ENCODE data around the gene MEGF10.
A peak's percentile ranks its signal among the peaks of the same experiment; 100 is the strongest.
"Not testable (repeated sequence)": the region's sequence is repeated elsewhere in the genome, so short reads cannot be mapped to it uniquely, and the experiment has no call there.

The MEGF10 gene

DNA sequence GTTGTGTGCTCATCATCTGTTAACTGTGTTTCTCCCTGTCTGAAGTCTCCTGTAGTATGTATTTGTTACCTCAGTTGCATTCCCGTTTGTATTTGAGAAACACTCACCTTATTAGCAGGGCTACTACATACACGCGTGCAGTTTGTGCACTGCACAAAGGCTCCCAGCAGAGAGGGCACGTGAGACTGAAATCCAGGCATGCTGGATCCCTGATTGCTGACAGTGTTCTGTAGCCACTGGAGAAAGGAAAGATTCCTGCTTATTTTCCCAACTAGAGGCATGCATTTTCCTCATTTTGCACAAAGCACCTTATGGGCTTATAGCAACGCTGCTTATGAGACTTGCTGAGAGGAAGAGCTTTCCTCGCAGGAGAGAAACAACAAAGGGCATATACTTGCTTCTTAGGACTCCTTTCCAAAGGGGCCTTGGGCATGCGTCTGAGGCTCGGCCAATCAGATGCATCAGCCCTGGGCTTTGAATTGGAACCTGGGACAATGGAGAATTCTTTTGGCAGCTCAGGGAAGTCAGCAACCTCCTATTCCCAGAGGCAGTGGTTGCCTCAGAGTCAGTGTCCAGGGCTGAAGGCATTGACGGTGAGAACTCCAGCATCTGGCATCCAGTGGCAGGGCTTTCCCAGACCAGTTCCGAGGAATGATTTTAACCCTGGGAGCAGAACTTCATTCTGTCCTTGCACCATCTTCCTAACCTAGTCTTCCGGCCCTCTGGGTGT, 9.9 kb upstream of the MEGF10 start:
- H3K27ac ChIP-seq (ENCODE audit: insufficient read depth, low read depth, low read length, poor library complexity, severe bottlenecking), result no peak overlapping the region
- H3K4me1 ChIP-seq (ENCODE audit: control insufficient read depth, insufficient read depth, low read length), result peaks cover 4% of the 10 kb centered on the region
- H3K36me3 ChIP-seq (ENCODE audit: control insufficient read depth, insufficient read depth, low read length), result no peaks in the 10 kb centered on the region
- H3K9me3 ChIP-seq (ENCODE audit: control insufficient read depth, low read length), result no peaks in the 10 kb centered on the region
- no peaks in the 10 kb centered on the region for H3K27me3 ChIP-seq (ENCODE audit: control insufficient read depth, insufficient read depth, low read length, poor library complexity, severe bottlenecking)
- WGBS, 2 experiments, result 75 to 78% methylated on average over 11 of the region's 11 CpGs
- no peak overlapping the region for H3K4me3 ChIP-seq (ENCODE audit: insufficient read depth, low read depth, low read length)

DNA sequence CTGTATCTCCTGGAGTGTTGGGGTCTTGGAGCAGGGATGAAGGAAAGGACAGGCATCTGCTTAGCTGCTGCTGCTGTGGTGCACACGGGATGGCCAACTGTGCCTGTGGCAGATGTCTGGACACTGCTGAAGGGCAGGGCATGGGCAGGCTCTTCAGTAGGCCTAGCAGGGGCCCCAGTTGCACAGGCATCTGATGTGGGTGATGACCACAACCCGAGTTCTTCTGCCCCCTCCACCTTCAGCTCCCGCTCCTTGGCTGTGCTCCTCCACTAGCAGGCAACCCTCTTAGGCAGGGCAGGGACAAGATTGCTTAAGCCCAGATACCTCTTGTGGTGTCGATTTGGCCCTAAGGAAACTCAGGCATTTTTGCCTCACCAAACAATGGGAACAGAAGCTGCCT, 9.0 kb upstream of the MEGF10 start:
- 90 to 93% methylated on average over 4 of the region's 4 CpGs for WGBS, 2 experiments
- H3K4me1 ChIP-seq (ENCODE audit: control insufficient read depth, insufficient read depth, low read length), result peaks cover 4% of the 10 kb centered on the region
- no peaks in the 10 kb centered on the region for H3K9me3 ChIP-seq (ENCODE audit: control insufficient read depth, low read length)
- no peak overlapping the region for H3K4me3 ChIP-seq (ENCODE audit: insufficient read depth, low read depth, low read length)
- no peak overlapping the region for H3K27ac ChIP-seq (ENCODE audit: insufficient read depth, low read depth, low read length, poor library complexity, severe bottlenecking)
- no peaks in the 10 kb centered on the region for H3K27me3 ChIP-seq (ENCODE audit: control insufficient read depth, insufficient read depth, low read length, poor library complexity, severe bottlenecking)
- no peaks in the 10 kb centered on the region for H3K36me3 ChIP-seq (ENCODE audit: control insufficient read depth, insufficient read depth, low read length)

DNA sequence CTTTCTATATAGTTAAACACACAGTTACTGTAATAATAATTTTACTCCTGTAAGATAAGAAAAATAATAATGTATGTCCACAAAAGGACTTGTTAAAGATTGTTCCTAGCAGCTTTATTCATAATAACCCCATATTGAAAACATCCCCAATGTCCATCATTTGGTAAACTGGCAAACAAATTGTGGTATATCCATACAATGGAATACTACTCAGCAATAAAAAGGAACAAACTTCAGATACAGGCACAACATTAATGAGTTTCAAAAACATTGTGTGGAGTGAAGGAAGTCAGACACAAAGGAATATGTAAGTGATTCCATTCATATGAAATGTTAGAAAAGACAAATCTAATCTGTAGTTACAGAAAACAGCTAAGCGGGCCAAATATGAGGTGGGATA, 1.9 kb upstream of the MEGF10 start:
- Histone ChIP-seq H3K27me3 (ENCODE audit: control insufficient read depth, insufficient read depth, low read length, poor library complexity, severe bottlenecking) (peaks cover 16% of the 10 kb centered on the region), H3K4me3 (ENCODE audit: insufficient read depth, low read depth, low read length) (no peak overlapping the region), H3K9me3 (ENCODE audit: control insufficient read depth, low read length) (no peaks in the 10 kb centered on the region), H3K27ac (ENCODE audit: insufficient read depth, low read depth, low read length, poor library complexity, severe bottlenecking) (no peak overlapping the region), H3K36me3 (ENCODE audit: control insufficient read depth, insufficient read depth, low read length) (no peaks in the 10 kb centered on the region), H3K4me1 (ENCODE audit: control insufficient read depth, insufficient read depth, low read length) (no peaks in the 10 kb centered on the region)
- WGBS, 2 experiments, result 100% methylated on average over 1 of the region's 1 CpG

DNA sequence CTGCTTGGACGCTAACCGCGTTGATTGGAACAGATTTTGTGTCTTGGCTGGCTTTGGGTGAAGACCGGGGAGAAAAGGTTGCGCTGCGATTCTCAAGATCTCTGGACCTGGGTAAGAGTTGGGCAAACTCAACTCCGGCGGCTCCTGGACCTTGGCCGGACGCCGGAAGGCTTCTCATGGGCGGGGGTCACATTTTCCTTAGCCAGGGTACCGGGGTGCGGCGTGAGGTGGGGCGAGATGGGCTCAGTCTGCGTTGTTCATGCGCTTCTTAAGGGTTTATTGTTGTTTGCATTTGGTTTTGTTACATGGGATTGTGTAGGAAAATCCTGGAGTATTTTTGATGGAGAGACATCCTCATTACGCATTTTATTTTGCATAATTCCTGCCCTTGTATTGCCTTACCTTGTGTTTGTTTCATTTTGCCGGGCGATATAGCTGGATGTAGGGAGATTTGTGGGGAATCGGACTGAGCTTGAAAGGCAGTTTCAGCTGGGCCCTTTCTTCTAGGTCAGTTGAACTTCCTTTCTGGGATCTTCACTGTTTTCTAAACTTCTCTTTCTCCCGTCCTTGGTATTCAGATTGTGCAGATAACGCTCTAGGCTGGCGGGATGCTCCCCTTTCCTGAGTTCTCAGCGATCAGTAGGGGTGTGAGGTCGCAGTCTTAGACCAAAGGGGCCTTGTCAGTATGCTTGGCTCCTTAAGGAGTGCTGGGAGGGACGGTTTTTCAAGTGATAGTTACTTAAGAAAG, 524 bp downstream of the MEGF10 start:
- H3K36me3 ChIP-seq (ENCODE audit: control insufficient read depth, insufficient read depth, low read length), result no peaks in the 10 kb centered on the region
- H3K9me3 ChIP-seq (ENCODE audit: control insufficient read depth, low read length), result no peaks in the 10 kb centered on the region
- H3K4me3 ChIP-seq (ENCODE audit: insufficient read depth, low read depth, low read length), result peak overlapping the region; percentile 67
- no peak overlapping the region for H3K27ac ChIP-seq (ENCODE audit: insufficient read depth, low read depth, low read length, poor library complexity, severe bottlenecking)
- WGBS, 2 experiments, result 2% methylated on average over 27 to 28 of the region's 28 CpGs
- no peaks in the 10 kb centered on the region for H3K4me1 ChIP-seq (ENCODE audit: control insufficient read depth, insufficient read depth, low read length)
- H3K27me3 ChIP-seq (ENCODE audit: control insufficient read depth, insufficient read depth, low read length, poor library complexity, severe bottlenecking), result peaks cover 16% of the 10 kb centered on the region

DNA sequence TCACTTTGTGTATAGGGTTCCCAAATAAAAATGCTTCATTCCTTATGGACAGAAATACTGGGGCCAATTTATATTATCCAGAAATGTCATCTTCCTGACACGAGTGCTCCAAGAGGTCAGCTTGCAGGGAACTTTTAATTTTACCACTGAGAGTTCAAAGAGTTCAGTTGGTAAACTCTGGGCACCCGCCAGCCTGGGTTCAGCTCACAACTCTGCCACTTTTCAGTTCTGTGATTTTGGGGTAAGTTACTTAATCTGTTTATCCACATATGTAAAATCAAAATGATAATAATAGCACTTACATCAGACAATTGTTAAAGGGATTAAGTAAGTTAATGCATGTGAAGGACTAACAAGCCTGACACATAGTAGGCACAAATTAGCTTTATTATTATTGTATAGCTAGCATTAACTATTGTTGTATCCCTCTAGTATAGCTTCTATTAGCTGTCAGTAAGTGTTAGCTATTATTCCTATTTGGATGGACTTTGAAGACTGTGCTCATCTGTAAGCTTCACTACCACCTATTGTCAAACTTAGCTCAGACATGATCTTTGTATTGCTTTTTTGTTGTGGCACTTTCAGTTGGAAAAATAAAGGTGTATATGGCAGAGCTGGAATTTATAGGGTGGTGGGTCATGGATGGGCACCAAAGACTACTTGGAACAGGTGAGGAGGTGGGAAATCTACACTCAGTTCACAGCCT, 1.6 kb downstream of the MEGF10 start:
- WGBS, 2 experiments, result 81 to 87% methylated on average over 2 of the region's 2 CpGs

DNA sequence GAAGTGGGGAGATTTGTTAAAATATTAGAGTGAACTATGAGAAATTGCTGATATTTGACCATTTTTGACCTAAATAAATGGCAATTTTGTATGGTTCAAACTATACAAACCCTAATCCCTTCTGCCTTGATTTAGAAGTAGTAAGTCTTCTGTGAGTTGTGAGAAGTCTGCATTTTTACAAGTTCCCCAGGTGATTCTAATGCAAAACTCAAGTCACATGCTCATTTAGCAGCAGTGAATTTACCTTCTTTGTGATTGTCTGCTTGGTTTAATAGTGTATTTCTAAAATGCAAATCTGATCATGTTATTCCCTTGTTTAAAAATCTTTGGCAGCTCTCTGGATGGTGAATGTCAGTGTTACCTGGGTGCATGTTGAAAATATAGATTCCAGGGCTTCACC, 2.8 kb downstream of the MEGF10 start:
- Histone ChIP-seq H3K4me3 (ENCODE audit: insufficient read depth, low read depth, low read length) (no peak overlapping the region), H3K9me3 (ENCODE audit: control insufficient read depth, low read length) (no peaks in the 10 kb centered on the region), H3K27ac (ENCODE audit: insufficient read depth, low read depth, low read length, poor library complexity, severe bottlenecking) (no peak overlapping the region), H3K36me3 (ENCODE audit: control insufficient read depth, insufficient read depth, low read length) (no peaks in the 10 kb centered on the region), H3K27me3 (ENCODE audit: control insufficient read depth, insufficient read depth, low read length, poor library complexity, severe bottlenecking) (peaks cover 16% of the 10 kb centered on the region), H3K4me1 (ENCODE audit: control insufficient read depth, insufficient read depth, low read length) (no peaks in the 10 kb centered on the region)

More for the DNA sequence above, 1.6 kb downstream of the MEGF10 start:
- Histone ChIP-seq H3K27ac (ENCODE audit: insufficient read depth, low read depth, low read length, poor library complexity, severe bottlenecking) (no peak overlapping the region), H3K9me3 (ENCODE audit: control insufficient read depth, low read length) (no peaks in the 10 kb centered on the region), H3K4me3 (ENCODE audit: insufficient read depth, low read depth, low read length) (no peak overlapping the region), H3K36me3 (ENCODE audit: control insufficient read depth, insufficient read depth, low read length) (no peaks in the 10 kb centered on the region), H3K27me3 (ENCODE audit: control insufficient read depth, insufficient read depth, low read length, poor library complexity, severe bottlenecking) (peaks cover 16% of the 10 kb centered on the region), H3K4me1 (ENCODE audit: control insufficient read depth, insufficient read depth, low read length) (no peaks in the 10 kb centered on the region)

DNA sequence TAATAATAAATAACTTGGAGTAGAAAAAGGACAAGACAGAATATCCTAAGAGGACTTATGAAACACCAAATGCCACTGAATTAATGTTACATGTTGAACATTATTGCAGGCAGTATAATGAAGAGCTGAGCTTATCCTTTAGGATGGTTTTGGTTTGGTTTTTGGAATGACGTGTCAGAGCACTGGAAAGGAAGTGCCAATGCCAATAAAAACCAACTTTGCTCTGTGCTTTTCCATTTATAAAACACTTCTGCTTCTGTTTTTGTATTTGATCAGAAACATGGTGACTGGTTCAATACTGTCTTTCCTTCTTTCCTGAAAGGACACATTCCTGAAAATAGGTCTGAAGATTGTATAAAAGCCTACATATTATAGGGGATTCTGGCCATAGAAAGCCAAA, 4.2 kb downstream of the MEGF10 start:
- no peaks in the 10 kb centered on the region for H3K36me3 ChIP-seq (ENCODE audit: control insufficient read depth, insufficient read depth, low read length)
- H3K4me3 ChIP-seq (ENCODE audit: insufficient read depth, low read depth, low read length), result no peak overlapping the region
- H3K4me1 ChIP-seq (ENCODE audit: control insufficient read depth, insufficient read depth, low read length), result no peaks in the 10 kb centered on the region
- H3K9me3 ChIP-seq (ENCODE audit: control insufficient read depth, low read length), result no peaks in the 10 kb centered on the region
- 80% methylated on average over 1 of the region's 1 CpG; no CpG with 5 or more reads in 1 of the 2 experiments for WGBS, 2 experiments
- no peak overlapping the region for H3K27ac ChIP-seq (ENCODE audit: insufficient read depth, low read depth, low read length, poor library complexity, severe bottlenecking)
- H3K27me3 ChIP-seq (ENCODE audit: control insufficient read depth, insufficient read depth, low read length, poor library complexity, severe bottlenecking), result peaks cover 16% of the 10 kb centered on the region

DNA sequence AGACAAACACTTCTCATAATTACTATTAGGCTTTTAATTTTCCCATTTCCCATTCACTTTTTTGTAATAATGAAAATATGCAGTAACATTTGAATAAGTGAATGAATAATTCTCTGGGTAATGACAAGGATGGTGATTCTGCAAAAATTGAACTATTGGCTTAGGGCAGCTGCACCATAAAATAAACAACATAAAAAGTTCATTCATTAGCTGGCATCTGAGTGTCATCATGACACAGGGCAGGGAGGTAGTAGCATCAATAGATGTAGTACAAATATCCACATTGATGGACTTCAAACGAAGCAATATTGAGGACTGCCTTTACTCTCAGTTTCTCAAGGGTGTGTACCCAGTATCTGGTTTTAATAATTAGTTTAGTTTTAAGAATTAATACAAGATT, 4.9 kb downstream of the MEGF10 start:
- no peak overlapping the region for H3K27ac ChIP-seq (ENCODE audit: insufficient read depth, low read depth, low read length, poor library complexity, severe bottlenecking)
- 93 to 100% methylated on average over 1 of the region's 1 CpG for WGBS, 2 experiments
- no peak overlapping the region for H3K4me3 ChIP-seq (ENCODE audit: insufficient read depth, low read depth, low read length)
- H3K4me1 ChIP-seq (ENCODE audit: control insufficient read depth, insufficient read depth, low read length), result no peaks in the 10 kb centered on the region
- H3K9me3 ChIP-seq (ENCODE audit: control insufficient read depth, low read length), result no peaks in the 10 kb centered on the region
- no peaks in the 10 kb centered on the region for H3K36me3 ChIP-seq (ENCODE audit: control insufficient read depth, insufficient read depth, low read length)
- H3K27me3 ChIP-seq (ENCODE audit: control insufficient read depth, insufficient read depth, low read length, poor library complexity, severe bottlenecking), result peaks cover 16% of the 10 kb centered on the region

DNA sequence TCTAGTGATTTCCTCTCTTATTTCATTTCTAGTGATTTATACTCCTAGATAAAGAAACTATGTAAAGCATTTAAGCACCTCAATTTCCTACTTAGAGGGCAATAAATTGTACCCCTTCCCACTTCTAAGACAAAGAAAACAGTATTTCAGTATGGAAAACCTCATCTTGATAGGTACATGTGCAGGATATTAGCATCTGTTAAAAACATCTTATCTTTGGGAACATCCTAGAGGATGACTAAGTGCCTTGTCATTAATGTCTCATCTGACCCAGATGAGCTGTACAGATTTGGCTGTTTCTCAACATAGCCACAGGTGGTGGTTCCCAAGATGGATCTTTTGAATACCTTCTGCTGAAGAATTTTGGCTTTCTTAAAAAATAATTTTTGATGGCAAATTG, 5.7 kb downstream of the MEGF10 start:
- Histone ChIP-seq H3K27me3 (ENCODE audit: control insufficient read depth, insufficient read depth, low read length, poor library complexity, severe bottlenecking) (peaks cover 9% of the 10 kb centered on the region), H3K4me3 (ENCODE audit: insufficient read depth, low read depth, low read length) (no peak overlapping the region), H3K4me1 (ENCODE audit: control insufficient read depth, insufficient read depth, low read length) (no peaks in the 10 kb centered on the region), H3K9me3 (ENCODE audit: control insufficient read depth, low read length) (no peaks in the 10 kb centered on the region), H3K27ac (ENCODE audit: insufficient read depth, low read depth, low read length, poor library complexity, severe bottlenecking) (no peak overlapping the region), H3K36me3 (ENCODE audit: control insufficient read depth, insufficient read depth, low read length) (no peaks in the 10 kb centered on the region)

DNA sequence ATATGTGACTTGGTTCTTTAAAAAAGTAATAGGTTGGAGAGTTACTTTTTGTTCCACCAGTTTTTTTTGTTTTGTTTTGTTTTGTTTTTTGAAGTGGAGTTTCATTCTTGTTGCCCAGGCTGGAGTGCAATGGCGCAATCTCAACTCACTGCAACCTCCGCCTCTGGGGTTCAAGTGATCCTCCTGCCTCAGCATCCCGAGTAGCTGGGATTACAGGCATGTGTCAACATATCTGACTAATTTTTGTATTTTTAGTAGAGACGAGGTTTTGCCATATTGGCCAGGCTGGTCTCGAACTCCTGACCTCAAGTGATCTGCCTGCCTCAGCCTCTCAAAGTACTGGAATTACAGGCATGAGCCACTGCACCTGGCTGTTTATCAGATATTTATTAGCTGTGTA, 6.3 kb downstream of the MEGF10 start:
- not testable (repeated sequence) for H3K4me3 ChIP-seq (ENCODE audit: insufficient read depth, low read depth, low read length); H3K27ac ChIP-seq (ENCODE audit: insufficient read depth, low read depth, low read length, poor library complexity, severe bottlenecking); H3K9me3 ChIP-seq (ENCODE audit: control insufficient read depth, low read length); H3K27me3 ChIP-seq (ENCODE audit: control insufficient read depth, insufficient read depth, low read length, poor library complexity, severe bottlenecking); H3K36me3 ChIP-seq (ENCODE audit: control insufficient read depth, insufficient read depth, low read length); H3K4me1 ChIP-seq (ENCODE audit: control insufficient read depth, insufficient read depth, low read length)
- WGBS, 2 experiments, result 93 to 94% methylated on average over 5 of the region's 5 CpGs

Measured in ectodermal cell (in vitro differentiated cells).